Measurements from ENCODE around the gene OSTN.
"Not testable (repeated sequence)": the region's sequence is repeated elsewhere in the genome, so short reads cannot be mapped to it uniquely, and the experiment has no call there.

OSTN gene

GRCh38 chr3:191198932-191199331 is at the start of gene OSTN:
TSS of gene OSTN (plus strand) at chr3:191199241. CDS start at chr3:191212533, 13,292 bp downstream.
- DNase-seq = no peak

- DNase-seq = no peak
Measured at GRCh38 chr3:191151653-191152052, 47.4 kb upstream of the OSTN start.

- DNase-seq = no peak
Measured at GRCh38 chr3:191154827-191155226, 44.2 kb upstream of the OSTN start.

- DNase-seq = no peak
Measured at GRCh38 chr3:191158247-191158646, 40.8 kb upstream of the OSTN start.

GRCh38 chr3:191158815-191159214 is 40.2 kb upstream of the OSTN start:
- DNase-seq = no peak

- DNase-seq = no peak
Measured at GRCh38 chr3:191165802-191166201, 33.2 kb upstream of the OSTN start.

- DNase-seq = no peak
Measured at GRCh38 chr3:191166368-191166767, 32.7 kb upstream of the OSTN start.

- no peak for DNase-seq
Measured at GRCh38 chr3:191169566-191169965, 29.5 kb upstream of the OSTN start.

GRCh38 chr3:191170097-191170496 is 28.9 kb upstream of the OSTN start:
- DNase-seq = no peak

- DNase-seq = no peak
Measured at GRCh38 chr3:191175102-191175501, 23.9 kb upstream of the OSTN start.

GRCh38 chr3:191176038-191176785 is 22.8 kb upstream of the OSTN start:
- DNase-seq = no peak

GRCh38 chr3:191185382-191185781 is 13.7 kb upstream of the OSTN start:
- not testable (repeated sequence) for DNase-seq

GRCh38 chr3:191188246-191188645 is 10.8 kb upstream of the OSTN start:
- not testable (repeated sequence) for DNase-seq

GRCh38 chr3:191192270-191192669 is 6.8 kb upstream of the OSTN start:
- DNase-seq = not testable (repeated sequence)

- DNase-seq = no peak
Measured at GRCh38 chr3:191192941-191193340, 6.1 kb upstream of the OSTN start.

GRCh38 chr3:191197761-191198306 is 1.2 kb upstream of the OSTN start:
- no peak for DNase-seq

GRCh38 chr3:191198480-191198879 is 561 bp upstream of the OSTN start:
- no peak for DNase-seq

- no peak for DNase-seq
Measured at GRCh38 chr3:191210032-191210431, 11.0 kb downstream of the OSTN start.

GRCh38 chr3:191216510-191216909 is 17.5 kb downstream of the OSTN start:
- DNase-seq = no peak

GRCh38 chr3:191217301-191217700 is 18.3 kb downstream of the OSTN start:
- DNase-seq = no peak

- no peak for DNase-seq
Measured at GRCh38 chr3:191220908-191221307, 21.9 kb downstream of the OSTN start.

GRCh38 chr3:191221638-191222037 is 22.6 kb downstream of the OSTN start:
- DNase-seq = no peak

- no peak for DNase-seq
Measured at GRCh38 chr3:191227541-191227940, 28.5 kb downstream of the OSTN start.

- no peak for DNase-seq
Measured at GRCh38 chr3:191234216-191234615, 35.2 kb downstream of the OSTN start.

All from CD4-positive, alpha-beta T cell treated with Interleukin-1 beta for 1 hour (primary cell).